Measurements from ENCODE around the gene CLEC1B. TPM values are rescaled to one million over a fixed set of nuclear protein-coding genes. Genes with fewer than 3 reads are reported as not detected.

The CLEC1B gene
- total and polyA plus RNA-seq, 10 of the 15 experiments (the other 5 are each of a cell fraction or from before 2014, with no cell fraction given) = not detected

DNA sequence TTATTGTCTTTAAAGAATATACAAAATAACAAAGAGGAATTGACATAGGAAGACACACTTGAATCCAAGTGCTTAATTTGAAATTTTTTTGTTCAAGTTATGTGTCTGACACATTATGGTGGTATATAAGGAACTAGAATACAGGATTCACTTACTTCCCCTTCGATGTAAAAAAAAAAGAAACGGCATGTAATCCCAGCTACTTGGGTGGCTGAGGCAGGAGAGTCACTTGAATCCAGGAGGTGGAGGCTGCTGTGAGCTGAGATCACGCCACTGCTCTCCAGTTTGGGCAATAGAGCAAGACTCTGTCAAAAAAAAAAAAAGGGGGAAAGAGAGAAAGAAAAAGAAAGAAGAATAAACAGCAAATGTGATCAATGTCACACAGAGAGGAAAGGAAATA lies 18.8 kb downstream of the CLEC1B start:
- ChIA-PET POLR2A (no interaction called here), CTCF (no interaction called here), SMC1A (ENCODE audit: uncharacterized antibody, unreplicated experiment) (no interaction called here), RAD21 (ENCODE audit: unreplicated experiment) (no interaction called here)
- ATAC-seq (no peak), DNase-seq (ENCODE audit: low read depth, low spot score) (no peak), FAIRE-seq (no peak)
- no TSS peak for BruUV-seq (replicated peaks)
- TF ChIP-seq, protein P1, sequence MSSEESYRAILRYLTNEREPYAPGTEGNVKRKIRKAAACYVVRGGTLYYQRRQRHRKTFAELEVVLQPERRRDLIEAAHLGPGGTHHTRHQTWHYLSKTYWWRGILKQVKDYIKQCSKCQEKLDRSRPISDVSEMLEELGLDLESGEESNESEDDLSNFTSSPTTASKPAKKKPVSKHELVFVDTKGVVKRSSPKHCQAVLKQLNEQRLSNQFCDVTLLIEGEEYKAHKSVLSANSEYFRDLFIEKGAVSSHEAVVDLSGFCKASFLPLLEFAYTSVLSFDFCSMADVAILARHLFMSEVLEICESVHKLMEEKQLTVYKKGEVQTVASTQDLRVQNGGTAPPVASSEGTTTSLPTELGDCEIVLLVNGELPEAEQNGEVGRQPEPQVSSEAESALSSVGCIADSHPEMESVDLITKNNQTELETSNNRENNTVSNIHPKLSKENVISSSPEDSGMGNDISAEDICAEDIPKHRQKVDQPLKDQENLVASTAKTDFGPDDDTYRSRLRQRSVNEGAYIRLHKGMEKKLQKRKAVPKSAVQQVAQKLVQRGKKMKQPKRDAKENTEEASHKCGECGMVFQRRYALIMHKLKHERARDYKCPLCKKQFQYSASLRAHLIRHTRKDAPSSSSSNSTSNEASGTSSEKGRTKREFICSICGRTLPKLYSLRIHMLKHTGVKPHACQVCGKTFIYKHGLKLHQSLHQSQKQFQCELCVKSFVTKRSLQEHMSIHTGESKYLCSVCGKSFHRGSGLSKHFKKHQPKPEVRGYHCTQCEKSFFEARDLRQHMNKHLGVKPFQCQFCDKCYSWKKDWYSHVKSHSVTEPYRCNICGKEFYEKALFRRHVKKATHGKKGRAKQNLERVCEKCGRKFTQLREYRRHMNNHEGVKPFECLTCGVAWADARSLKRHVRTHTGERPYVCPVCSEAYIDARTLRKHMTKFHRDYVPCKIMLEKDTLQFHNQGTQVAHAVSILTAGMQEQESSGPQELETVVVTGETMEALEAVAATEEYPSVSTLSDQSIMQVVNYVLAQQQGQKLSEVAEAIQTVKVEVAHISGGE (CRISPR knock-in tag; IDR thresholded peaks at IDR 0.05) = no peak
- TF ChIP-seq GABPA (IDR thresholded peaks at IDR 0.05; ENCODE audit: low read depth) (no peak), STAT1 (conservative IDR thresholded peaks at IDR 0.05) (no peak), RAD21 (IDR thresholded peaks at IDR 0.05; ENCODE audit: insufficient read depth, low read depth, low read length) (no peak), BHLHE40 (IDR thresholded peaks at IDR 0.05; ENCODE audit: borderline replicate concordance in 1 of 2, low read depth in 2 of 2, low read length in 1 of 2) (no peak), SMC3 (IDR thresholded peaks at IDR 0.05; ENCODE audit: borderline replicate concordance, low read length) (no peak), PAX5 (IDR thresholded peaks at IDR 0.05; ENCODE audit: borderline replicate concordance, low read depth, low read length) (no peak), FOS (IDR thresholded peaks at IDR 0.05; ENCODE audit: borderline replicate concordance, extremely low read depth, insufficient read length) (no peak), MXI1 (IDR thresholded peaks at IDR 0.05; ENCODE audit: low read depth, low read length) (no peak), BMI1 (IDR thresholded peaks at IDR 0.05; ENCODE audit: borderline replicate concordance) (no peak)
- TF ChIP-seq, protein P2, sequence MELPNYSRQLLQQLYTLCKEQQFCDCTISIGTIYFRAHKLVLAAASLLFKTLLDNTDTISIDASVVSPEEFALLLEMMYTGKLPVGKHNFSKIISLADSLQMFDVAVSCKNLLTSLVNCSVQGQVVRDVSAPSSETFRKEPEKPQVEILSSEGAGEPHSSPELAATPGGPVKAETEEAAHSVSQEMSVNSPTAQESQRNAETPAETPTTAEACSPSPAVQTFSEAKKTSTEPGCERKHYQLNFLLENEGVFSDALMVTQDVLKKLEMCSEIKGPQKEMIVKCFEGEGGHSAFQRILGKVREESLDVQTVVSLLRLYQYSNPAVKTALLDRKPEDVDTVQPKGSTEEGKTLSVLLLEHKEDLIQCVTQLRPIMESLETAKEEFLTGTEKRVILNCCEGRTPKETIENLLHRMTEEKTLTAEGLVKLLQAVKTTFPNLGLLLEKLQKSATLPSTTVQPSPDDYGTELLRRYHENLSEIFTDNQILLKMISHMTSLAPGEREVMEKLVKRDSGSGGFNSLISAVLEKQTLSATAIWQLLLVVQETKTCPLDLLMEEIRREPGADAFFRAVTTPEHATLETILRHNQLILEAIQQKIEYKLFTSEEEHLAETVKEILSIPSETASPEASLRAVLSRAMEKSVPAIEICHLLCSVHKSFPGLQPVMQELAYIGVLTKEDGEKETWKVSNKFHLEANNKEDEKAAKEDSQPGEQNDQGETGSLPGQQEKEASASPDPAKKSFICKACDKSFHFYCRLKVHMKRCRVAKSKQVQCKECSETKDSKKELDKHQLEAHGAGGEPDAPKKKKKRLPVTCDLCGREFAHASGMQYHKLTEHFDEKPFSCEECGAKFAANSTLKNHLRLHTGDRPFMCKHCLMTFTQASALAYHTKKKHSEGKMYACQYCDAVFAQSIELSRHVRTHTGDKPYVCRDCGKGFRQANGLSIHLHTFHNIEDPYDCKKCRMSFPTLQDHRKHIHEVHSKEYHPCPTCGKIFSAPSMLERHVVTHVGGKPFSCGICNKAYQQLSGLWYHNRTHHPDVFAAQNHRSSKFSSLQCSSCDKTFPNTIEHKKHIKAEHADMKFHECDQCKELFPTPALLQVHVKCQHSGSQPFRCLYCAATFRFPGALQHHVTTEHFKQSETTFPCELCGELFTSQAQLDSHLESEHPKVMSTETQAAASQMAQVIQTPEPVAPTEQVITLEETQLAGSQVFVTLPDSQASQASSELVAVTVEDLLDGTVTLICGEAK (IDR thresholded peaks at IDR 0.05; ENCODE audit: borderline replicate concordance) = no peak
- no peak overlapping the region for H3K4me2 ChIP-seq (ENCODE audit: control insufficient read depth, insufficient read depth)
- no peak overlapping the region for H3K4me3 ChIP-seq
- no peaks in the 10 kb centered on the region for H3K4me1 ChIP-seq (ENCODE audit: control insufficient read depth, insufficient read depth, low read length)
- in situ Hi-C loops (cut with MboI) = no loop called here
- WGBS (ENCODE audit: insufficient coverage, insufficient replicate concordance, low lambda C conversion rate, missing lambda C conversion rate) = 0% methylated on average over 2 of the region's 3 CpGs
- peaks cover 0 to 2% of the 10 kb centered on the region in 2 experiments; a peak in 1 of 4 replicates for H3K27me3 ChIP-seq (replicated peaks in 1 of 2; ENCODE audit: control insufficient read depth in 2 of 2, insufficient read depth in 2 of 2, low read length in 1 of 2)
- no peak overlapping the region for H2AFZ ChIP-seq (ENCODE audit: control insufficient read depth, low read depth, low read length)
- no peaks in the 10 kb centered on the region for H3K79me2 ChIP-seq (ENCODE audit: control insufficient read depth, insufficient read depth, low read length)
- no peak overlapping the region for H3K9ac ChIP-seq (ENCODE audit: control insufficient read depth, insufficient read depth, low read length)
- no peaks in the 10 kb centered on the region for H4K20me1 ChIP-seq (ENCODE audit: control insufficient read depth, insufficient read depth)
- peaks cover 8% of the 10 kb centered on the region; the same call in 1 of the 3 replicates for H3K9me3 ChIP-seq (replicated peaks; ENCODE audit: control insufficient read depth, insufficient read depth, low read length)
- intact Hi-C loops (cut with micrococcal nuclease; ENCODE audit: unreplicated experiment) = no loop called here
- no peaks in the 10 kb centered on the region for H3K36me3 ChIP-seq (ENCODE audit: control insufficient read depth in 2 of 2, insufficient read depth in 2 of 2, low read length in 1 of 2)
- H3K27ac ChIP-seq (ENCODE audit: control insufficient read depth, insufficient read depth) = no peak overlapping the region
